Measurements from ENCODE around the gene PRSS3. TPM values are rescaled to one million over a fixed set of nuclear protein-coding genes. Genes with fewer than 3 reads are reported as not detected.
A peak's percentile ranks its signal among the peaks of the same experiment; 100 is the strongest.

The PRSS3 gene
- total RNA-seq, 1 experiment from 2014 or later: 66.3 TPM

DNA sequence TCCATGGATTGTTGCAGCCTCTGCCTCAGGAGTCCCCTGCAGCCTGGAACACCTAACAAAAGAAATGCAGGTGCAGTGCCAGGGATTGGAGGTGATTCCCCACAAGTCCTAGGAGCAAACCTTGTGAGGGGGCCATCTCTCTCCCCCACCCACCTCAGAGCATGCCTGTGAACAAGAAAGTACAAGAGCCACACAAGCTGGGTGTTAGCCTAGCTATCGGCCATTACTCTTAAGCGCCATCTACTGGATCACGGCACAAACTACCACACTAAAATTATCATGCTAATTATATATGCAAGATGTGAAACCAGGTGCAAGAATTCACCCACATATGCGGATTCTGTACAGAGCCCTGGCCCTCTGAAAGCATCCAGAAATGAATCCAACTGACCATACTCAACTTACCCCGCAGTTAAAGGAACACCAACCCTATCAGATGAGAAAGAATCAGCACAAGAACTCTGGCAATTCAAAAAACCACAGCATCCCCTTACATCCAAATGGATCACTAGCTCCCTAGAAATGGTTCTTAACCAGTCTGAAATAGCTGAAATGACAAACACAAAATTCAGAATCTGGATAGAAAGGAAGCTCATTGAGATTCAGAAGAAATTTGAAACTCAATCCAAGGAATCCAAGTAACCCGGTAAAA is 16.5 kb upstream of the PRSS3 start:
- no peaks in the 10 kb centered on the region for H3K36me3 ChIP-seq (ENCODE audit: control insufficient read depth in 1 of 2, insufficient read depth in 2 of 2, low read length in 2 of 2)
- no peak overlapping the region for H3K27ac ChIP-seq (ENCODE audit: low read depth, low read length)
- ChIA-PET RAD21 (ENCODE audit: low non-redundant PET in 1 of 2, low total read pairs in 2 of 2, uncharacterized antibody in 2 of 2, unreplicated experiment in 2 of 2) (interaction anchor here (1.0 to 1.7 kb wide), 5 partner anchors 35 to 155 kb away, joined by 3 to 8 read pairs (median 3); no protein-coding TSS in a partner anchor), CTCF (interaction anchor here (0.9 to 2.6 kb wide), 9 partner anchors 8 to 155 kb away, joined by 3 to 20 read pairs (median 6); no protein-coding TSS in a partner anchor), POLR2A (interaction anchor here (0.6 to 0.7 kb wide), 2 partner anchors 11 to 29 kb away, joined by 3 to 4 read pairs; no protein-coding TSS in a partner anchor)
- H3K9me3 ChIP-seq (ENCODE audit: control insufficient read depth in 1 of 2, insufficient read depth in 1 of 2, low read depth in 1 of 2, low read length in 2 of 2): no peaks in the 10 kb centered on the region
- no peaks in the 10 kb centered on the region for H3K9me2 ChIP-seq (ENCODE audit: insufficient read depth)
- no peaks in the 10 kb centered on the region for H3K79me2 ChIP-seq (ENCODE audit: insufficient read depth, low read length)
- H2AFZ ChIP-seq (ENCODE audit: low read depth, low read length, poor library complexity, severe bottlenecking): no peak overlapping the region
- H3K9ac ChIP-seq (ENCODE audit: low read length): no peak overlapping the region
- peak overlapping the region; percentile 29; the same call in 1 of the 2 replicates for H3K4me2 ChIP-seq (ENCODE audit: low read length)
- H3K4me1 ChIP-seq (ENCODE audit: control insufficient read depth in 1 of 2, insufficient read depth in 2 of 2, low read length in 2 of 2): peaks cover 2 to 25% of the 10 kb centered on the region in 2 experiments; a peak in 2 of 4 replicates
- no peaks in the 10 kb centered on the region for H3K27me3 ChIP-seq (ENCODE audit: insufficient read depth, low read length)
- no peaks in the 10 kb centered on the region for H4K20me1 ChIP-seq (ENCODE audit: insufficient read depth)
- no TSS peak for BruUV-seq (replicated peaks)
- DNase-seq (ENCODE audit: low read depth, low spot score) (peak; percentile 58), ATAC-seq (peak; percentile 86)
- intact Hi-C loops (cut with micrococcal nuclease): loop anchor here (1.0 kb wide), 1 partner anchor 41 kb away; no protein-coding TSS in a partner anchor
- no peak overlapping the region for H3K4me3 ChIP-seq (replicated peaks in 1 of 2; ENCODE audit: low read depth in 1 of 2, low read length in 2 of 2)
- TF ChIP-seq RAD21 (IDR thresholded peaks at IDR 0.05; ENCODE audit: low read depth): peak; percentile 86
- peak; percentile 61; the same call in 1 of the 2 replicates for TF ChIP-seq CBX3 (IDR thresholded peaks at IDR 0.05; ENCODE audit: low read depth)
- TF ChIP-seq EZH2phosphoT487 (IDR thresholded peaks at IDR 0.05; ENCODE audit: borderline replicate concordance): no peak
- TF ChIP-seq, protein P1, sequence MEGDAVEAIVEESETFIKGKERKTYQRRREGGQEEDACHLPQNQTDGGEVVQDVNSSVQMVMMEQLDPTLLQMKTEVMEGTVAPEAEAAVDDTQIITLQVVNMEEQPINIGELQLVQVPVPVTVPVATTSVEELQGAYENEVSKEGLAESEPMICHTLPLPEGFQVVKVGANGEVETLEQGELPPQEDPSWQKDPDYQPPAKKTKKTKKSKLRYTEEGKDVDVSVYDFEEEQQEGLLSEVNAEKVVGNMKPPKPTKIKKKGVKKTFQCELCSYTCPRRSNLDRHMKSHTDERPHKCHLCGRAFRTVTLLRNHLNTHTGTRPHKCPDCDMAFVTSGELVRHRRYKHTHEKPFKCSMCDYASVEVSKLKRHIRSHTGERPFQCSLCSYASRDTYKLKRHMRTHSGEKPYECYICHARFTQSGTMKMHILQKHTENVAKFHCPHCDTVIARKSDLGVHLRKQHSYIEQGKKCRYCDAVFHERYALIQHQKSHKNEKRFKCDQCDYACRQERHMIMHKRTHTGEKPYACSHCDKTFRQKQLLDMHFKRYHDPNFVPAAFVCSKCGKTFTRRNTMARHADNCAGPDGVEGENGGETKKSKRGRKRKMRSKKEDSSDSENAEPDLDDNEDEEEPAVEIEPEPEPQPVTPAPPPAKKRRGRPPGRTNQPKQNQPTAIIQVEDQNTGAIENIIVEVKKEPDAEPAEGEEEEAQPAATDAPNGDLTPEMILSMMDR (IDR thresholded peaks at IDR 0.05 in 2 of 3, conservative IDR thresholded peaks at IDR 0.05 in 1 of 3; ENCODE audit: borderline replicate concordance in 1 of 3, insufficient read depth in 1 of 3, low read depth in 2 of 3, low read length in 2 of 3): peak; percentile 78 to 90 (median 83)
- TF ChIP-seq ELF1 (IDR thresholded peaks at IDR 0.05; ENCODE audit: borderline replicate concordance, low read depth): no peak
